NCI-H69 (cell line): ENCODE results near the gene GAS7.

Experiments used
- DNase-seq: peaks from one replicate; lab custom pipeline; 2025; lab: John Stamatoyannopoulos, UW

Gene GAS7

DNA sequence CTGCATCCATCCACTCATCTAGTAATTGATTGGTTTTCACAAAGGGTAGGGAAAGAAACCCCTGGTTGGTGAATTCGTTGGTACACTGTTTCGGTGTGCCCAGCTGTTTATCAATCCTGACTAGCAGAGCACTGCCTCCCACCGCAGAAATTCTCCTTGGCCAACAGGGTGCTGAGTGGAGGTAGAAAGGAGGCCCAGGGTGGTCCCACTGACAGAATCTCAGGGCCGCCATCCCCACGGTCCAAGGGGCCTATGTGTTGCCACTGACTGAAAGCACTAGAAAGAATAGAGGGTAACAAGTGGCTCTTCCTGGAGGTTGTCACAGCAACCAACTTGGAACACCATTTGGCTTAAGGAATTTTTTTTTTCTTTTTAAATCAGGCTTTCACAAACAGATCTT is 284.9 kb downstream of the GAS7 start:
- DNase-seq: no peak

DNA sequence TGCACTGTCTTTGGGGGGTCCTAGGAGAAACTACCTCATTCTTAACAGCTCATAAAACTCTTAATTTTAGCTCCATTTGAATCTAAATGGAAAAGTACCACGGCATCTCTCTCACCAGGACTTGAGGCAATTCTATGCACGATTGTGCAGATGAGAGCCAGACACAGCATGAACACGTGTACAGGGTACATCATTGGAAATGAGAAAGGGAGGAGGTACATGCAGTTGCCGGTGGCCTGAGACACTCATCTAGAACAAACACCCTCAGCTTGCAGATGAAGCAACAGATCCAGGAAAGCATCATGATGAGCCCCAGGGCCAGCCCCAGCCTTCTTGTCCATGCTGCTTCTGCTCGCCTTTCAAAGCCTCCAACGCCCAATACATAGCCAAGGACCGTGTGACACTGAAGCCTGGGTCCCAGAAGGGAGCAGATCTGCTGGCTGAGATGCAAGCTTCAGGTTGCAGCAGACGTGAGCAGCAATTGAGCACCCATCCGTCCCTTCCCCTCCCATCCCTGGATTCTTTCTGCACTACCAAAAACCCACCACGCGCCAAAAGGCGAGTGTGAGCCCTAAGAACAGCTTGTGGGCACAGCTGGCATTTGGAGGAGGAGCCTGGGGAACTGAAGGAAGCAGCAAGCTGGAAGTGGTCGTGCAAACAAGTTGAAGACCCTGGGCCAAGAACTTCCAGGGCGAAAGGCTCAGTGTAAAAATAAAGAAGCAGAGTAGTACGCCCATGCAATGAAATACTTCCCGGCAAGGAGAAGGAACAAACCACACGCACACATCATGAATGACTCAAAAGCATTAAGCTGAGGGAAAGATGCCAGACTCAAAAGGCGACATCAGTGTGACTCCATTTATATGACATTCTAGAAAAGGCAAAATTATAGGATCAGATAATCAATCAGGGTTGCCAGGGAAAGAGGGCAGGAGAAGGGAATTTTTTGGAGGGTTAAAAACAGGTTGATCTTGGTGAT is 286.0 kb downstream of the GAS7 start:
- no peak for DNase-seq

DNA sequence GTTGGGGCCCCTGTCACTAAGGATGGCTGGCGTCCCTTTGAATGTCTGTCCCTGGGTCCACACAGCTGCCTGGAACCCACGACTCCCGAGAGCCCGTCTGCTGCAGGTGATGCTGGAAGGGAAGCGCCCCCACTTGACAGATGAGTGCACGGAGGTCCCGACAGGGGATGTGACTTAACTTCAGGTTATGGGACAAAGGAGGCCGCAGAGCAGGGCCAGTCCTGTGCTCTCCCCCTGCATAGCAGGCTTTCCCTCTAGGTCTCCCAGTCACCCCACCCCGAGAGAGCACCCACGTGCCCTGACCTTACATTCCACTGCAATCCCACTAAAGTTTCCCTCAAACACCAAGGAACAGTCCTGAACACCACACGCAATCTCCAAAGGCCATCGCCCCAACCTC is 287.3 kb downstream of the GAS7 start:
- DNase-seq: no peak

- DNase-seq: no peak
Observed at GRCh38 chr17:9908649-9909042, 289.8 kb downstream of the GAS7 start.

- no peak for DNase-seq
Observed at GRCh38 chr17:9907883-9908648, 290.3 kb downstream of the GAS7 start.

DNA sequence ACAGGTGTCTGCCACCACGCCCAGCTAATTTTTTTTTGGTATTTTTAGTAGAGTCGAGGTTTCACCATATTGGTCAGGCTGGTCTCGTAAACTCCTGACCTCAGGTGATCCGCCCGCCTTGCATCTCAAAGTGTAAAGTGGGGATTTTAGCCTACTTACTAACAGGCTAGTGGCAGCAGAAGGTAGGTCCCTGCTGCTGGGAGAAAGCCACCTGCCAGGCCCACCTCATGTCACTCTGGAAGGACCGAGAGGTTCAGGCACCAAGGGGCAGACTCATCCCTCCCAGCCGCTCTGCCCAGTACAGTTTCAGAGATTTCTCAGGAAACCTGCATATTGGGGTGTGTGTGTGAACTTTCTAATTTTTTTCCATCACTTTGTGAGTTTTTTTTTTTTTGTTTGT is 291.3 kb downstream of the GAS7 start:
- no peak for DNase-seq

GRCh38 chr17:9906616-9907015 is 291.8 kb downstream of the GAS7 start:
- no peak for DNase-seq

GRCh38 chr17:9905902-9906301 is 292.5 kb downstream of the GAS7 start:
- no peak for DNase-seq

- DNase-seq: no peak
Observed at GRCh38 chr17:9905078-9905415, 293.4 kb downstream of the GAS7 start, which contains the start of gene RCVRN. TSS of gene RCVRN (minus strand) at chr17:9905271. CDS start at chr17:9905180, 91 bp downstream.

DNA sequence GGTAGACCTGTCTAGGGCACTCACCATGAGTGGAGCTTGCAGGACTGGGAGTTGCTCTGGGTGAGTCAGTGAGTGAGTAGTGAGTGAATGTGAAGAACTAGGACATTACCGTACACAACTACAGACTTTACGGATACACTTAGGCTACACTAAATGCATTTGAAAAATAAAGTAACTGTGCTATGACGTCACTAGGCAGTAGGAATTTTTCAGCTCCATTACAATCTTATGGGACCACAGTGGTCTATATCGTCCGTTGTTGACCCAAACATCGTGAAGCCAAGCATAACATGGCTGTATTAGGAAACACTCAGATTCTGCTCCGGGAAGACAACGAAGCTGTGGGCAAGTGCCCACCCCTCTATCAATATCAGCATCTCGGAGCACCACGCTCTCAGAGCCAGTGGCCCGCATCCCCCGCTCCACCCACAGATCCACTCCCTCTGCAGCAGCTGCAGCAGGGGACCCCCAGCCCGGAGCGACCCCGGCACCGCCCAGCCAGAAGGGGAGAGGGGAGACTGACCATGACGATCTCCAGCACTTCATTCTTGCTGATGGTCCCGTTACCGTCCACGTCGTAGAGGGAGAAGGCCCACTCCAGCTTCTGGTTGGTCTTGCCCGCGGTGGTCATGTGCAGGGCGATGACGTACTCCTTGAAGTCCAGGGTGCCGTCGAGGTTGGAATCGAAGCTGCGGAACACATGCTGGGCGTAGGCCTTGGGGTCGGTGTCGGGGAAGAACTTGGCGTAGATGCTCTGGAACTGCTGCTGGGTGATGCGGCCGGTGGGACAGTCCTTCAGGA is 293.9 kb downstream of the GAS7 start:
- DNase-seq: no peak

GRCh38 chr17:9902120-9902519 is 296.3 kb downstream of the GAS7 start:
- DNase-seq: no peak

DNA sequence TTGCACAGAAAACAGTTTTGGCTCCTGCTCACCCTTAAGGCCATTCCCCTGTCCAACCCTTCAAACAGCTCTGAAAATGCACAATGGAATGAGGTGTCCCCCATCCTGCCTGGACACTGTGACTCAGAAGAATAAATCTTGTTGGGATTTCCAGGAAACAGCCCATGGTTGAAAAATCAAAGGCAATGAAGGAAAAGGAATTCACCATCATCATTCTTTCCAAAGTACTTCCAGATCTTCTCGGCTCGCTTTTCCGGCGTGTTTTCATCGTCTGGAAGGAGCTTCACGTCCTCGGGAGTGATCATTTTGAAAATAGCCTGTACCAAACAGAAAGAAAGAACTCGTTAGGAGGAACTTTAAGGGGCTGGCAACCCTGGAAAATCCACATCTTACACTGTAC is 297.6 kb downstream of the GAS7 start:
- no peak for DNase-seq

GRCh38 chr17:9900044-9900594 is 298.3 kb downstream of the GAS7 start:
- no peak for DNase-seq

DNA sequence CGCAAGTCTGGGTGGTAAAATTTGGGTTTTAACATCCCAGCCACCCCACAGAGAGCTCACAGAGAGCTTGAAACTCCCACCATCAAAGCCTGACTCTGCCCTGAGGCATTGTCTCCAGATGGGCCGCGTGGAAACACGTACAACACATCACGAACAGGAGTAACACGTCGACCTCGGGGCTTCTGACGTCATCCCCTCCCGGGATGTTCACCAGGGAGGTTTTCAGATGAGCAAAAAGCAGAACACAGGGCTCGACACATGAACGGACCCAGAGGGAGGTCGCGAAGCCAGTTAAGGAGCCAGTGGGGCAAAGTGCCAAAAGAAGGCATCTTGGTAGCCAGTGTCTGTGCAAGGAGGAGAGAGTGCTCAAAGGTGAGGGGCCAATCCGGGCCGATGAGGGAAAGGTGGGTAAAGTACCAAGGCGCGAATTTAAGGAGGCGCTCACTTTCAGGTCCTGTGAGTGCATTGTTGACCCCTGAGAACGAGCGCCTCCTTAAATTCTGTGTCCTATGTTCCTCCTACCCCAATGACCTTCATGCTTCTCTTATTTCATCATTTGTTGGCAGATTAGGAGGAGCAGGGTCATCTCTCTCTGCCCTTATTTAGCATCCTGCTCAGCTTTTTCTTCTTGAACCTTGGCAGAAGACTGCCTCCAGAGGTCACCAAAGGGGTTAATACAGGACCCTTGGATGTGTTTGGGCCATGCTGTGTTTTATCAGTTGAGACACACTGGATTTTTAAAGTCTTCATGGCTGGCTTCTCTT is 298.9 kb downstream of the GAS7 start:
- no peak for DNase-seq

- no peak for DNase-seq
Observed at GRCh38 chr17:9898812-9899211, 299.6 kb downstream of the GAS7 start.

DNA sequence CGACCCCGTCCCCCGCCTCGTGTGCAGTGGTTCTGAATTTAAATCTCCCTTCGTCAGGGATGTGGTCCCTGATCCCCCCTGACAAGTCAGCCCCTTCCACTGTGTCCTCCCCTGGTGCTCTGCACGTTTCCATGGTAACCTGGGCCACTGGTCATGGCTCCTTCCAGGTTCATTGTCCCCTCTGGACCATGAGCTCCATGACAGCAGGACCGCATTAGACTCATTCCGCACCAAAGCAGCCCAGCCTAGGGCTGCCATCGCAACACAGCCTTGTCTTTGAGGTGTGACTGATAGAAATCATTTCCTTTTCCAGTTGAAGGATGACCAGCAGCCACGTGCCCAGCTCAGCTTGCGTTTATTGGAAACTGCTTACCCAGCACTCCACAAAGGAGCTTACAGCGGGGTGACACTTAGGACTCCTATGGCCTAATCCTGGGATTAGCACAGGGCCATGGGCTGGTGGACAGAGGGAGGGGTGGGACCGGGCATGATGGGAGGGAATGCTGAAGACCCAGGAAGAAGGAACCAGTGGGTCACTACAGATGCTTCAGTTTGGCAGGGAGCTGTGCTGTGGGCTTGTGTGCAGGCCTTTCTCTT is 300.9 kb downstream of the GAS7 start:
- no peak for DNase-seq

DNA sequence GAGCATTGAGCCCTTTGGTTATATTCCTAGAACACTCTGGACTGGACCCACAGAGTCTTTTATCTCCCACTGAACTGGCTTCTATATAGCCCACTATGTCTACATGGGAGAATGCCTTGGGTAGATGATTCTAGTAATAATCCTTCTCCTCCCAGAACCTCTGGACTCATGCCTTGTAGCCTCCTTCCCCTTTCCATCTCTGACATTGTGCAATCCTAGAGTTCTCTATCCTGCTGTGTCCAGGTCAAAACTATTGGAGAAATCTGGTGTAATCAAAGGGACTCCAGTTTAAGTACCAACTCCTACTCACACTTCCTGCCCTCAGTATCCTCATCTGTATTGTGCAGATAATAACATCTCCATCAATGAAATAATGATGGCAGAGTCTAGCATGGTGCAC is 302.5 kb downstream of the GAS7 start:
- no peak for DNase-seq

DNA sequence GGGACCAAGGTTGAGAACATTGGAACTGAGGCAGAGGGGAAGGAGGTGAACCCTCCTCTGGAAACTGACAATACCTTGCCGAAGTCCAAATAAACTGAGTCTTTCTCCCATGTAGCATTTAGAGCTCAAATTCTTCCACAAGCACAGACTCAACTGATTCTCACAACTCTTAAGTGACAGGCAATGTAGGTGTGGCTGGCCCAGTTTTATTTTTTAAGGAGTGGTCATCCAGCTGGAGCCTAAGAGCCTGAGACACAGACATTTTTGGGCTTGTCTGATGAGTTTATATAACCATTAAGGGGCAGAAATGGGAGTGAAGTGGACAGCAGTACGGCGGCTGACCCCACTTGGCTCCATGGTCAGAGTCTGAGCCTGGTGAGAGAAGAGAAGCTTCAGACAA is 304.2 kb downstream of the GAS7 start:
- DNase-seq: no peak

DNA sequence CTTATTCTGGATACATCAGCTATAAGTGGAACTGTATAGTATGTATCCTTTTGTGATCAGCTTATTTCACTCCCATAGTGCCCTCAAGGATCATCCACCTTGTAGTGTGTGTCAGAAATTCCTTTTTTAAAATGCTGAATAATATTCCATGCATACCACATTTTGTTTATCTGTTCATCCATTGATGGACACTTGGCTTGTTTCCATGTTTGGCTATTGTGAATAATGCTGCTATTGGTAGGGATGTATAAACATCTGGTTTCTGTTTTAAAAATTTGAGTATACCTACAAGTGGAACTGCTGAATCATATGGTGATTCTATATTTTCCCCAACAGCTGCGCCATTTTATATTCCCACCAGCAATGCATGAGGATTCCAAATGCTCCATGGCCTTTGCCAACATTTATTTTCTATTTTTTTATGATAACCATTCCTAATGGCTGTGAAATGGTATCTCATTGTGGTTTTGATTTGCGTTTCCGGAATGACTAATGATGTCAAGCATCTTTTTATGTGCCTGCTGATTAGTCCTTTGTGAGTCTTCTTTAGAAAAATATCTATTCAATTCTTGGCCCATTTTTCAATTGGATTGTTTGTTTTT is 304.9 kb downstream of the GAS7 start:
- no peak for DNase-seq

DNA sequence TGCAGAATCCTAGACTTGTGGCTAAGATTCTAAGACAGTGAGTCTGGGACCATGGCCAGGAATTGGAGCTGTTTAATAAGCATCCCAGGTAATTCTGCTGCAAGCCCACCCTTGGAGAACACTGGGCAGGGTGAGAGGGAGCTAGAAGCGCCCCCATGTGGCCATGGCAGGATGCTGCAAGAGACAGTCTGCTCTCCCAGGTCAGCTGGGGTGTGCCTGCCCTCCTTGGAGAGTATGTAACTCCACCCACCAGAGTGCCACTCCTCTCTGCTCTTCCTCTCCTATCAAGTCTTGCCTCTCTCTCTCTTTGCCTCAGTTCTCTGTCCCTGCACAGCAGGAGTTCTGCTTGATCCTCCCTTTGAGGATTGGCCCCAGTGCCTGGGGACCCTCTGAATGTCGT is 308.3 kb downstream of the GAS7 start:
- no peak for DNase-seq
